Measurements from ENCODE around the gene GALNTL6.

GRCh38 chr4:172596206-172596605, 783.0 kb downstream of the GALNTL6 start:
- no peak for TF ChIP-seq HOXB6 (CRISPR knock-in tag; IDR thresholded peaks at IDR 0.05; ENCODE audit: borderline replicate concordance)
- no peak for TF ChIP-seq POLR2AphosphoS5 (IDR thresholded peaks at IDR 0.05; ENCODE audit: control insufficient read depth, insufficient read depth, low read depth, low read length)
- no peak for TF ChIP-seq ZNF274 (IDR thresholded peaks at IDR 0.05; ENCODE audit: borderline replicate concordance, low read depth, low read length)
- TF ChIP-seq NFYB (IDR thresholded peaks at IDR 0.05; ENCODE audit: extremely low read depth, insufficient read length): no peak
- TF ChIP-seq ZNF232 (CRISPR knock-in tag; IDR thresholded peaks at IDR 0.05): no peak
- no peak for TF ChIP-seq ZNF639 (CRISPR knock-in tag; conservative IDR thresholded peaks at IDR 0.05 in 1 of 2, IDR thresholded peaks at IDR 0.05 in 1 of 2)
- no peak for TF ChIP-seq SMAD4 (CRISPR knock-in tag; conservative IDR thresholded peaks at IDR 0.05)

Data from K562 (cell line).